ENCODE measurements around the gene BSPRY. TPM values are rescaled to one million over a fixed set of nuclear protein-coding genes. Genes with fewer than 3 reads are reported as not detected.

BSPRY gene
- total RNA-seq, 1 experiment from 2014 or later: 6.4 TPM

DNA sequence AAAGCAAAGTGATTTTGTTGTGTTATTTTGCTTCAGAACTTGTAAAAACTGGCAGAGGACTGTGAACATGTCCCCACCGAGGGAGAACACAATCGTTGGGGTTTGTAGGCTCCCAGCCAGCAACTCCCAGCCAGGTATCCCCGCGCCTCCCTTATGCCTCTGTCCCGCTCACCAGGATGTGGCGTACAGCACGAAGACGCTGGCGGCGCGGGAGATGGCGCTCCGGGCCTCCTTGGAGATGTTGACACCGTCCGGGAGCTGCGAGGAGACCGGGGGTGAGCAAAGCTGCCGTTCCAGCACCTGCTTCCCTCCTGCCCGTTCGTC, 60.5 kb downstream of the BSPRY start (continued):
- TF ChIP-seq NFATC4 (CRISPR knock-in tag; IDR thresholded peaks at IDR 0.05): no peak

- H3K27ac Mint-ChIP-seq: peak within 1 kb of the TSS; percentile 99
- H3K27me3 Mint-ChIP-seq (ENCODE audit: low read depth): no peaks in the 10 kb centered on the region
- H3K9me3 Mint-ChIP-seq: no peaks in the 10 kb centered on the region
- ATAC-seq (peak; percentile 90), DNase-seq (ENCODE audit: low spot score) (peak; percentile 90)
- CTCF ChIA-PET: interaction anchor here (0.7 to 2.7 kb wide), 19 partner anchors 8 to 248 kb away, joined by 3 to 13 read pairs (median 4); partner anchors contain the start of genes ALAD, BSPRY, CDC26 and HDHD3
- POLR2A ChIA-PET: interaction anchor here (0.5 to 2.3 kb wide), 11 partner anchors 33 to 259 kb away, joined by 3 to 7 read pairs (median 4); partner anchors contain the start of genes CDC26, HDHD3, PRPF4 and WDR31
- H3K4me3 Mint-ChIP-seq: peak within 1 kb of the TSS; percentile 87
- H3K36me3 Mint-ChIP-seq: peaks cover 27% of the 10 kb centered on the region
- peaks cover 18% of the 10 kb centered on the region for H3K4me1 Mint-ChIP-seq
- TF ChIP-seq FOXP1 (CRISPR knock-in tag; IDR thresholded peaks at IDR 0.05; ENCODE audit: borderline replicate concordance): peak; percentile 68; the same call in 1 of the 2 replicates
- 0 out of 2 replicates have a peak, but pooled peaks have one; percentile 10 for TF ChIP-seq SMAD4 (CRISPR knock-in tag; IDR thresholded peaks at IDR 0.05)
- TF ChIP-seq TEAD4 (CRISPR knock-in tag; IDR thresholded peaks at IDR 0.05): 0 out of 2 replicates have a peak, but pooled peaks have one; percentile 8
- no peak for TF ChIP-seq CTCF (IDR thresholded peaks at IDR 0.05)
- TF ChIP-seq ATF1 (CRISPR knock-in tag; IDR thresholded peaks at IDR 0.05): no peak
- TF ChIP-seq ZNF425 (CRISPR knock-in tag; conservative IDR thresholded peaks at IDR 0.05): no peak
- no peak for TF ChIP-seq CDX4 (CRISPR knock-in tag; IDR thresholded peaks at IDR 0.05; ENCODE audit: borderline replicate concordance)
- no peak for TF ChIP-seq ZBTB21 (CRISPR knock-in tag; IDR thresholded peaks at IDR 0.05; ENCODE audit: borderline replicate concordance)
- peak; percentile 95 for TF ChIP-seq MAX (CRISPR knock-in tag; IDR thresholded peaks at IDR 0.05)
- TF ChIP-seq USF1 (CRISPR knock-in tag; IDR thresholded peaks at IDR 0.05): peak; percentile 93
- TF ChIP-seq ZBTB43 (CRISPR knock-in tag; IDR thresholded peaks at IDR 0.05): 0 out of 2 replicates have a peak, but pooled peaks have one; percentile 13
- no peak for TF ChIP-seq ELF4 (CRISPR knock-in tag; IDR thresholded peaks at IDR 0.05; ENCODE audit: low read depth)
- peak; percentile 96; the same call in 1 of the 2 replicates for TF ChIP-seq MYBL2 (CRISPR knock-in tag; IDR thresholded peaks at IDR 0.05)
- TF ChIP-seq, protein P1, sequence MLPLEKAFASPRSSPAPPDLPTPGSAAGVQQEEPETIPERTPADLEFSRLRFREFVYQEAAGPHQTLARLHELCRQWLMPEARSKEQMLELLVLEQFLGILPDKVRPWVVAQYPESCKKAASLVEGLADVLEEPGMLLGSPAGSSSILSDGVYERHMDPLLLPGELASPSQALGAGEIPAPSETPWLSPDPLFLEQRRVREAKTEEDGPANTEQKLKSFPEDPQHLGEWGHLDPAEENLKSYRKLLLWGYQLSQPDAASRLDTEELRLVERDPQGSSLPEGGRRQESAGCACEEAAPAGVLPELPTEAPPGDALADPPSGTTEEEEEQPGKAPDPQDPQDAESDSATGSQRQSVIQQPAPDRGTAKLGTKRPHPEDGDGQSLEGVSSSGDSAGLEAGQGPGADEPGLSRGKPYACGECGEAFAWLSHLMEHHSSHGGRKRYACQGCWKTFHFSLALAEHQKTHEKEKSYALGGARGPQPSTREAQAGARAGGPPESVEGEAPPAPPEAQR (CRISPR knock-in tag; IDR thresholded peaks at IDR 0.05): no peak
- peak; percentile 77; the same call in 1 of the 2 replicates for TF ChIP-seq CREM (CRISPR knock-in tag; IDR thresholded peaks at IDR 0.05)
- TF ChIP-seq ESRRA (CRISPR knock-in tag; IDR thresholded peaks at IDR 0.05; ENCODE audit: borderline replicate concordance): peak; percentile 62
- TF ChIP-seq SOX15 (CRISPR knock-in tag; IDR thresholded peaks at IDR 0.05): no peak
- TF ChIP-seq EMX1 (CRISPR knock-in tag; IDR thresholded peaks at IDR 0.05): no peak
- TF ChIP-seq ZNF532 (CRISPR knock-in tag; IDR thresholded peaks at IDR 0.05; ENCODE audit: borderline replicate concordance): no peak
- TF ChIP-seq NFYB (CRISPR knock-in tag; conservative IDR thresholded peaks at IDR 0.05; ENCODE audit: low read depth): no peak
- TF ChIP-seq, protein P2, sequence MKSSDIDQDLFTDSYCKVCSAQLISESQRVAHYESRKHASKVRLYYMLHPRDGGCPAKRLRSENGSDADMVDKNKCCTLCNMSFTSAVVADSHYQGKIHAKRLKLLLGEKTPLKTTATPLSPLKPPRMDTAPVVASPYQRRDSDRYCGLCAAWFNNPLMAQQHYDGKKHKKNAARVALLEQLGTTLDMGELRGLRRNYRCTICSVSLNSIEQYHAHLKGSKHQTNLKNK (CRISPR knock-in tag; IDR thresholded peaks at IDR 0.05): no peak
Observed at GRCh38 chr9:113410207-113410864, 61.0 kb downstream of the BSPRY start, which contains the start of the genes C9orf43 and POLE3. C9orf43 (plus strand) TSS chr9:113410747; CDS start chr9:113413494, 2,747 bp downstream. POLE3 (minus strand) TSS chr9:113410675; CDS start chr9:113410293, 382 bp downstream.

All from WTC11 (cell line).